Choroid plexus epithelial cell (primary cell): ENCODE results near the gene RIOK2.
"Not testable (repeated sequence)": the region's sequence is repeated elsewhere in the genome, so short reads cannot be mapped to it uniquely, and the experiment has no call there.

Source experiments
- DNase-seq: peaks from one replicate; pipeline ENCODE4 v3.0.0-alpha.2; 2010; ENCODE audit warnings: low read depth
- H3K4me3 ChIP-seq: 2 replicates; pipeline ENCODE4 v1.5.1; 2011; ENCODE audit warnings: low read depth, mild to moderate bottlenecking, control low read depth, low read length, moderate library complexity
- TF ChIP-seq, protein P1 (sequence below): conservative IDR thresholded peaks from 2 replicates; pipeline ENCODE4 v1.5.1; 2011; ENCODE audit warnings: low read depth, mild to moderate bottlenecking, control low read depth, inconsistent platforms, low read length, moderate library complexity

RIOK2 gene

DNA sequence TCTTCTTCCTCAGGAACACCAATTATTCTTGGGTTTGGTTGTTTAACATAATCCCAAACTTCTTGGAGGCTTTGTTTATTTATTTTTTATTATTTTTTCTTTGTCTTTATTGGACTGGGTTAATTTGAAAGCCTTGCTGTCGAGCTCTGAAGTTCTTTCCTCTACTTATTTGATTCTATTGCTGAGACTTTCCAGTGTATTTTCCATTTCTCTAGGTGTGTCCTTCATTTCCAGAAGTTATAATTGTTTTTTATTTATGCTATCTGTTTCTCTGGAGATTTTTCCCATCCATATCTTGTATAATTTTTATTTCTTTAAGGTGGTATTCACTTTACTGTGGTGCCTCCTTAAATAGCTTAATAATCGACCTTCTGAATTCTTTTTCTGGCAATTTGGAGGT is 8.8 kb upstream of the RIOK2 start:
- TF ChIP-seq, protein P1, sequence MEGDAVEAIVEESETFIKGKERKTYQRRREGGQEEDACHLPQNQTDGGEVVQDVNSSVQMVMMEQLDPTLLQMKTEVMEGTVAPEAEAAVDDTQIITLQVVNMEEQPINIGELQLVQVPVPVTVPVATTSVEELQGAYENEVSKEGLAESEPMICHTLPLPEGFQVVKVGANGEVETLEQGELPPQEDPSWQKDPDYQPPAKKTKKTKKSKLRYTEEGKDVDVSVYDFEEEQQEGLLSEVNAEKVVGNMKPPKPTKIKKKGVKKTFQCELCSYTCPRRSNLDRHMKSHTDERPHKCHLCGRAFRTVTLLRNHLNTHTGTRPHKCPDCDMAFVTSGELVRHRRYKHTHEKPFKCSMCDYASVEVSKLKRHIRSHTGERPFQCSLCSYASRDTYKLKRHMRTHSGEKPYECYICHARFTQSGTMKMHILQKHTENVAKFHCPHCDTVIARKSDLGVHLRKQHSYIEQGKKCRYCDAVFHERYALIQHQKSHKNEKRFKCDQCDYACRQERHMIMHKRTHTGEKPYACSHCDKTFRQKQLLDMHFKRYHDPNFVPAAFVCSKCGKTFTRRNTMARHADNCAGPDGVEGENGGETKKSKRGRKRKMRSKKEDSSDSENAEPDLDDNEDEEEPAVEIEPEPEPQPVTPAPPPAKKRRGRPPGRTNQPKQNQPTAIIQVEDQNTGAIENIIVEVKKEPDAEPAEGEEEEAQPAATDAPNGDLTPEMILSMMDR = no peak
- H3K4me3 ChIP-seq = no peak overlapping the region
- DNase-seq = no peak

DNA sequence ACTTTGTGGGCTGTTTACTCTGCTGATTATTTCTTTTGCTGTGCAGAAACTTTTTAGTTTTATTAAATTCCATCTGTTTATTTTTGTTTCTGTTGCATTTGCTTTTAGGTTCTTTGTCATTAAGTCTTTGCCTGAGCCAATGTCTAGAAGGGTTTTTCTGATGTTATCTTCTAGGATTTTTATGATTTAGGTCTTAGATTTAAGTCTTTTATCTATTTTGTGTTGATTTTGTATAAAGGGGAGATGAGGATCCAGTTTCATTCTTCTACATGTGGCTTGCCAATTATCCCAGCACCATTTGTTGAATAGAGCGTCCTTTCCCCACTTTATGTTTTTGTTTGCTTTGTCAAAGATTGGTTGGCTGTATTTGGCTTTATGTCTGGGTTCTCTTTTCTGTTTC is 6.5 kb upstream of the RIOK2 start:
- not testable (repeated sequence) for DNase-seq, H3K4me3 ChIP-seq

DNA sequence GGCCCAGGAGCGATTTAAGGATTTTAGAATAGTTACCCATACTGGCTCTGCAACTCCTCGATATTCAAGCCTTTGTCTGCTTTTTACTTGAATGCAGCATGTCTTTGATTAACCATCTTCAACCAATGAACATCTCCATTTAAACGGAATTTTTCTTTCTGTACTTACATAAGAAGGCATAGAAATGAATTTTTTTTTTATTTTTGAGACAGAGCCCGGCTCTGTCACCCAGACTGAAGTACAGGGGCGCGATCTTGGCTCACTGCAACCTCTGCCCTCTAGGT is 825 bp upstream of the RIOK2 start:
- H3K4me3 ChIP-seq = peak overlapping the region; percentile 90
- TF ChIP-seq, protein P1 = no peak
- DNase-seq = no peak

DNA sequence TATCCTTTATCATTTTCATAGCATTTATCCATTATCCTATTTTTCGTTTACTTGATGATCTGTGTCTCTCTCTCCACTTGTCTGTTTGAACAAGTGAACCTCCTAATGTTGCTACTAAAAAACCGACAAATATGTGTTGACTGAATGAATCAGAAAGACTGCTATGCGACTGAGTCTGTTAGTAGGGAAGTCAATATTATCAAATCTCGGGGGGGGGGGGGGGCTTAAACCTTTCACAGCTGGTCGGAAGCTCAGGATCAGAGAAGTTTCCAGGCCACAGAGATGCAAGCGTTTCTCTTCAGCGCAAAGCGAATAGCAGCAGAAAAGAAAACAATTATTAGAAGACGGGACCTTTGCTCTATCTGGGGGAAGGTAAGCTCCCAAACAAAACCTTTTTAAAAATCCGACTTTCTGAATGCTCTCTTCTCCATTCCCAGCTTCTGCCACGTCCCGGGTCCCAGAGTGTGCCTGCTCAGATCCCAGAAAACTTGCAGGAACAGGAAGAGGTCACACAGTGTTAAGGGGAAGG is 412 bp downstream of the RIOK2 start:
- TF ChIP-seq, protein P1 = no peak
- peak; percentile 32 for DNase-seq
- H3K4me3 ChIP-seq = peak overlapping the region; percentile 90

DNA sequence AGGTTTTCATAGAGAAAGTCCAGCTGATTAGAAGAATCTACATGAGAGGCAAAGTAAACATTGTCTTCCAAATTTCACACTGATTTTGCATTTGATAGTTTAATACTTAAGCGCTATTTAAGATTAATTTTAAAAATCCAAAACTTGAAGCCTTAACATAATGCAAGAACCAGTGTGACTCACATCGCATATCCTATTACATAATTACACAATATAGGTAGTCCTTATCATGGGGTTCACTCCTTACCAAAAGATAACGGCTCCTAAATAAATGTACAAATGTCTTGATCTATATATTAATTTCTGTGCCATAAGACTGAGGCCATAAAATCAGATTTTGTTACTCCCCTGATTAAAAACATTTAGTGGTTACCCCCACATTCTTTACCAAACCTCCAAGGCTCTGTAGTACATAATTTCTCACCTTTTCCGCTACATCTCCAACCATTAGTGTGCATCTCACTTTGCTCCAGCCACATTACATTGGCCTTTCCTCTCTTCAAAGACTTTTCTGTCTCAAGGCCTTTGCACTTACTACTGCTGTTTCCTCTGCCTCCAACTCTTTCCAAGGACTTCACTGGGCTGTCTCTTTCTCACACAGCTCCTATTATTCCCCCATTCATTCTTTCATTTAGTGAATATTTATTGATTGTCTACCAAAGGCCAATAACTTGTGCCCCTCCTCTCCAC is 1.0 kb downstream of the RIOK2 start:
- peak; percentile 38 for DNase-seq
- peak overlapping the region; percentile 90 for H3K4me3 ChIP-seq
- TF ChIP-seq, protein P1 = no peak

DNA sequence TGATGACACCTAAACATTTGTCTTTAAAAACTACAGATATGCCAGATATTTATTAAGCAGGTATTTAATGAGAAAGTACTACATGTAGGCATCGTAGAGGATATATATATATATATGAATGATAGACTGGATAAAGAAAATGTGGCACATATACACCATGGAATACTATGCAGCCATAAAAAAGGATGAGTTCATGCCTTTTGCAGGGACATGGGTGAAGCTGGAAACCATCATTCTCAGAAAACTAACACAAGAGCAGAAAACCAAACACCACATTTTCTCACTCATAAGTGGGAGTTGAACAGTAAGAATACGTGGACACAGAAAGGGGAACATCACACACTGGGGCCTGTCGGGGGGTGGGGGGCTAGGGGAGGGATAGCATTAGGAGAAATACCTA is 3.6 kb downstream of the RIOK2 start:
- not testable (repeated sequence) for DNase-seq, H3K4me3 ChIP-seq

DNA sequence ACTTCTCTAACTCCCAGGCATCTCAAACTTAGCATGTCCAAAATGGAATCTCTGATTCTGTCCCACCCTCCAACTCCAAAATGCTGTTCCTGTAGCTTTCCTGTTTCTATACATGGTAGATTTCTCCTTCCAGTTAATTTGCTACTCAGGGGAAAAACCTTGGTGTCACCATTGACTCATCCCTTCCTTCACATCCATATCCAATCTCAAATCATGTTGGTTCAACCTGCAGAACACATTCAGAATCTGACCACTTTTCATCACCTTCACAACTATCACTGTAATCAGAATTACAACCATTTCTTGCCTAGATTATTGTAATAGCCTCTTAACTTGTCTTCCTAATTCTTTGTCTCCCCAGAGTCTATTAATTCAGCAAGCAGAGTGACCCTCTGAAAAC is 10.8 kb downstream of the RIOK2 start:
- no peak overlapping the region for H3K4me3 ChIP-seq
- TF ChIP-seq, protein P1 = no peak
- DNase-seq = no peak

DNA sequence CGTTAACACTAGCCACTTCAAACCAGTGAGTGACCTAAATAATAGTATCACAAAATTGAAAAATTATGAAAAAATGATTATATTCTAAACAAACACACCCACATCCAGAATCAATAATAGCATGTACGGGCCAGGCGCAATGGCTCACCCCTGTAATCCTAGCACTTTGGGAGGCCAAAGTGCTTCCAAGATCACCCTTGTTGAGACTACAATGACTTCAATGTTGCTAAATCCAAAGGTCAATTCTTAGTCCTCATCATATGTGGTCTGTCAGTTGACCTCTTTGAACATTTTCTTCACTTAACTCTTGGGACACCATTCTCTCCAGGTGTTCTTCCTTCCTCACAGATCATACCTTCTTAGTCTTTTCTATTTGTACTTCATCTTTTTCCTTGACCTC is 11.3 kb downstream of the RIOK2 start:
- TF ChIP-seq, protein P1 = no peak
- no peak for DNase-seq
- H3K4me3 ChIP-seq = no peak overlapping the region
